HG02938 (cell line): Measurements from ENCODE around the gene PTP4A2.
A peak's percentile ranks its signal among the peaks of the same experiment; 100 is the strongest.

Experiments
- ATAC-seq: cut with Tn5 transposase; IDR thresholded peaks from one replicate; pipeline ENCODE4 v1.9.1; 2021; ENCODE audit warnings: mild to moderate bottlenecking, moderate library complexity; ENCODE audit not compliant: unreplicated experiment

PTP4A2 gene

GRCh38 chr1:31891280-31891679 is 46.9 kb downstream of the PTP4A2 start:
- ATAC-seq: no peak

- ATAC-seq: no peak
These were observed 49.9 kb downstream of the PTP4A2 start for GRCh38 chr1:31888291-31888690.

- no peak for ATAC-seq
These were observed 51.3 kb downstream of the PTP4A2 start for GRCh38 chr1:31886866-31887265.

GRCh38 chr1:31885851-31886250 is 52.3 kb downstream of the PTP4A2 start:
- no peak for ATAC-seq

GRCh38 chr1:31883357-31883942 is 54.7 kb downstream of the PTP4A2 start:
- ATAC-seq: no peak

GRCh38 chr1:31881688-31882000 is 56.5 kb downstream of the PTP4A2 start:
- ATAC-seq: no peak

GRCh38 chr1:31880957-31881687 is 57.0 kb downstream of the PTP4A2 start:
- ATAC-seq: no peak

- no peak for ATAC-seq
These were observed 58.1 kb downstream of the PTP4A2 start for GRCh38 chr1:31879981-31880608.

- ATAC-seq: no peak
These were observed 60.1 kb downstream of the PTP4A2 start for GRCh38 chr1:31878058-31878457.

- ATAC-seq: no peak
These were observed 60.6 kb downstream of the PTP4A2 start for GRCh38 chr1:31877544-31877943.

GRCh38 chr1:31875636-31876236 is 62.4 kb downstream of the PTP4A2 start:
- no peak for ATAC-seq

GRCh38 chr1:31874942-31875341 is 63.2 kb downstream of the PTP4A2 start:
- no peak for ATAC-seq

GRCh38 chr1:31872658-31873636 is 65.2 kb downstream of the PTP4A2 start:
- ATAC-seq: no peak

- ATAC-seq: no peak
These were observed 66.5 kb downstream of the PTP4A2 start for GRCh38 chr1:31871703-31872102.

- ATAC-seq: no peak
These were observed 68.0 kb downstream of the PTP4A2 start for GRCh38 chr1:31870086-31870736.

GRCh38 chr1:31869449-31869848 is 68.7 kb downstream of the PTP4A2 start:
- no peak for ATAC-seq

GRCh38 chr1:31868862-31869261 is 69.3 kb downstream of the PTP4A2 start:
- no peak for ATAC-seq

- ATAC-seq: no peak
These were observed 70.6 kb downstream of the PTP4A2 start for GRCh38 chr1:31867546-31867945.

GRCh38 chr1:31866450-31867032 is 71.6 kb downstream of the PTP4A2 start:
- ATAC-seq: peak; percentile 64
